ENCODE data around the gene RAB43. TPM values are rescaled to one million over a fixed set of nuclear protein-coding genes. Genes with fewer than 3 reads are reported as not detected.

Gene RAB43
- total RNA-seq, 1 donor from 2014 or later: 23.8 TPM

DNA sequence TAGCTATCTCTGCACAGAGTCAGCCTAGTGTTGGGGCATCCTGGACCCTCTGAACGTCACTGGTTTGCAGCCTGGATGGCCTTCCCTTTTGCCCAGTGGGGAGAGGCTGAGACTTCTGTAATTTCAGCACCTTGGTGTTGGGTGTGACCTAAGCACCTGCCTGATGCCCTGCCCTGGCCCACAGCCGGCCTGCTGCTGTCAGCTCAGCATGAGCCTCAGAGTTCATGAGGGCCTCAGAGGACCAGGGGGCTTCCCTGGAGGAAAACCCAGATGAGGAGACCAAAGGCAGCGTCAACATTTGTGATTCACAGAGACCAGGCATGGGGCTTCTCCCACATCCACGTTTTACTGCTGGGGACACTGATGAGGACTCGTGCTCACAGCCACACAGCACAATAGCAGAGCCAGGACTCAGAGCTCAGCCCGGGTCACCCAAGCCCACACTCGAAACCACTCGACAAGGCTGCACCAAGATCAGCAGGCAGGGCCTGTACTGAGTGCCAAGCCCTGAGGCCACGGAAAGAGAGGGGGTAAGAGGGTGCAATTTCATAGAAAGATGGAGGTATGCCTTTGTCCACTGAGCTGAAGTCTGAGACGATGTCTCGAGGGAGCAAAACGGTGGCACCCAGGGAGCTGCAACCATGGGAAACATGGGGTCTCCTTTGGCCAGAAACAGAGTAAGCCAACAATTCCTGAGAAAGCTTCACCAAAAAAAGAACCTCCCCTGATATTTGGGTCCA lies 70.9 kb downstream of the RAB43 start:
- H3K27ac Mint-ChIP-seq: no peak overlapping the region
- peaks cover 4% of the 10 kb centered on the region for H3K27me3 Mint-ChIP-seq
- DNase-seq (ENCODE audit: low spot score, unreplicated experiment): no peak
- TF ChIP-seq, protein P1, sequence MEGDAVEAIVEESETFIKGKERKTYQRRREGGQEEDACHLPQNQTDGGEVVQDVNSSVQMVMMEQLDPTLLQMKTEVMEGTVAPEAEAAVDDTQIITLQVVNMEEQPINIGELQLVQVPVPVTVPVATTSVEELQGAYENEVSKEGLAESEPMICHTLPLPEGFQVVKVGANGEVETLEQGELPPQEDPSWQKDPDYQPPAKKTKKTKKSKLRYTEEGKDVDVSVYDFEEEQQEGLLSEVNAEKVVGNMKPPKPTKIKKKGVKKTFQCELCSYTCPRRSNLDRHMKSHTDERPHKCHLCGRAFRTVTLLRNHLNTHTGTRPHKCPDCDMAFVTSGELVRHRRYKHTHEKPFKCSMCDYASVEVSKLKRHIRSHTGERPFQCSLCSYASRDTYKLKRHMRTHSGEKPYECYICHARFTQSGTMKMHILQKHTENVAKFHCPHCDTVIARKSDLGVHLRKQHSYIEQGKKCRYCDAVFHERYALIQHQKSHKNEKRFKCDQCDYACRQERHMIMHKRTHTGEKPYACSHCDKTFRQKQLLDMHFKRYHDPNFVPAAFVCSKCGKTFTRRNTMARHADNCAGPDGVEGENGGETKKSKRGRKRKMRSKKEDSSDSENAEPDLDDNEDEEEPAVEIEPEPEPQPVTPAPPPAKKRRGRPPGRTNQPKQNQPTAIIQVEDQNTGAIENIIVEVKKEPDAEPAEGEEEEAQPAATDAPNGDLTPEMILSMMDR (IDR thresholded peaks at IDR 0.05; ENCODE audit: unreplicated experiment): no peak
- peaks cover 5% of the 10 kb centered on the region for H3K36me3 Mint-ChIP-seq (ENCODE audit: insufficient read depth)
- H3K9me3 Mint-ChIP-seq (ENCODE audit: low read depth): peaks cover 10% of the 10 kb centered on the region
- peaks cover 31% of the 10 kb centered on the region for H3K4me1 Mint-ChIP-seq (ENCODE audit: low read depth)
- no peak overlapping the region for H3K4me3 Mint-ChIP-seq (ENCODE audit: low read depth)

DNA sequence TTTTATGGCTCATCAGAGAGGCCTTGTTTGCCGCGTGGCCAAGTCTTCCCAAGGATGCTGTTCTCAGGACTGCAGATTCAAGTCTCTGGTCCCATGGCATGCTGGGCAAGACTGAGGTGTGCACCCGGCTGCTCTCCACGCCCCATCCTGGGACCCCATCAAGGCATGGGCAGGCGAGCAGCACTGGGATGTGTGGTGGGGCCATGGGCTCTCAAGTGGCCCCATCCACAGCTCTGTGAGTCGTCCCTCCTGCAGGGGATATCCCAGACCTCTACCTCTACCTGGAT lies 74.1 kb downstream of the RAB43 start:
- Mint-ChIP-seq H3K27ac (no peak overlapping the region), H3K9me3 (ENCODE audit: low read depth) (peaks cover 17% of the 10 kb centered on the region), H3K4me1 (ENCODE audit: low read depth) (peaks cover 12% of the 10 kb centered on the region), H3K36me3 (ENCODE audit: insufficient read depth) (peaks cover 13% of the 10 kb centered on the region), H3K27me3 (peaks cover 7% of the 10 kb centered on the region), H3K4me3 (ENCODE audit: low read depth) (no peak overlapping the region)
- TF ChIP-seq, protein P1 (IDR thresholded peaks at IDR 0.05; ENCODE audit: unreplicated experiment): no peak
- DNase-seq (ENCODE audit: low spot score, unreplicated experiment): no peak

DNA sequence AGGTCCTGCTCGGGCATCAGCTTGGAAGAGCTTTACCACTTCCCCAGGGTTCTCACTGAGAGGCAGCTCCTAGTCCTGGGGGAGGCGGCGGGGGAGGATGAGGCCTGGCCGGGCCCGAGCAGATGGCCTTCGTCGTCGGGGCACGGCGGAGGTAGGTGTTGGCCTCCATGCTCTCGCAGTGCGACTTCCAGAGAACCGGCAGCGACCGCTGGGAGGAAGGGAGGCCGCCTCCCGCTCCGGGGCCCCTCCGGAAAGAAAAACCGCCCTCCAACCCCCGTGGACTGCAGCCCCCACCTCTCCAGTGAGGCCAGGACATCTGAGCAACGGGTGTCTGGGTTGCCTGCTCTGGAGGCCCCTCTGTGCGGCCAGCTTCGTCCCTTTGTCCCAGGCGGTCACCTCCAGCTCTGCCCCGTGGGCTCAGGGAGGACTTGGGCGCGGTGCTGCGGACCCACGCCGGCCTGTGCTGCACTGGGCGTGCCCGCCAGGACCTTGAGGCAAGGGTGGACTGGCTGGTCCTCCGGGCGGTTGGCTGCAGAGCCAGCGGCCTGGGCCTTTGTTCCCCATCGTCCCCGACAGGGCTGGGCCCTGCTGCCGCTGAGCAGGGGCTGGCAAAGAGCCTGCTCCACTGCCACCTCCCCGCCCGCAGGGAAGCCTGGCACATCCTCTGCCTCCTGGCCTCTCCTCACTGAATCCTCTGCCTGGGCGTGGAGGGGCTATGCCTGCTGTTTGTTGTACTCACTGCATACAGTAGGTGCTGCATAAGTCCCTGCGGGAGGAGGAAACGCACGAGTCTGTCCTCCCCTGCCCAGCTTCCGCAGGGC lies 74.7 kb downstream of the RAB43 start:
- Mint-ChIP-seq H3K27me3 (peaks cover 10% of the 10 kb centered on the region), H3K4me1 (ENCODE audit: low read depth) (peaks cover 11% of the 10 kb centered on the region), H3K27ac (no peak overlapping the region), H3K36me3 (ENCODE audit: insufficient read depth) (peaks cover 13% of the 10 kb centered on the region), H3K9me3 (ENCODE audit: low read depth) (peaks cover 17% of the 10 kb centered on the region), H3K4me3 (ENCODE audit: low read depth) (no peak overlapping the region)
- TF ChIP-seq, protein P1 (IDR thresholded peaks at IDR 0.05; ENCODE audit: unreplicated experiment): no peak
- DNase-seq (ENCODE audit: low spot score, unreplicated experiment): no peak

DNA sequence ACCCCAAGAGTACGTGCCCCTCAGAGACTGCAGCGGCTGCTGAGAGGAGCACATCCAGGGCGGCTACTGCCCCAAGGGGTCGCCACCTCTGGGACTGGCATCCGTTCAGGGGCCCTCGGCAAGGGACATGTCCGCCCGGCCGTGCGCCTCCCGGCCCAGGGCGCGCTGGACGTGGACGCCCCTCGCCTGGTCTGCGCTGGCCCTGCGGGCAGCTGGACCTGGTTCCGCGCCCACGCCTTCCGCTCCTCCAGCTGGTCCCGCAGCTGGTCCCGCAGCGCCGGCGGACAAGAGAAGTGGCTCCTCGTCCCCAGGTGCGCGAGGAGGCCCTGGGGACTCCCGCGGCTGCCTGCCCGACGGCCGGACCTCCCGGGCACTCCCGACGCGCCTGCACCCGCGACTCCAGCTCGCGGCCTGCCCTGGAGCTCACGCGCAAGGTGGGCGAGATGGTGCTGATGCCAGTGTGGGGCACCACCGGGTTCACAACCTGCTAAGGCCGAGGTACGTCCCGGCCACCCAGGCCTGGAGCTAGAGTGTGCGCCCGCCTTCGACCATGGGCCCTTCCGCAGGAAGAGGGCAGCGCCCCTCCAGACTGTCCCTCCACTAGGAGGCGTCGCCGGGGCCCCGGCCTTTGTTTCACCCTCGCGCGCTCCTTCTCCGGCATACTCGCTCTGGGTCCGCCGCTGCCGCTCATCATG lies 75.4 kb downstream of the RAB43 start:
- no peak for DNase-seq (ENCODE audit: low spot score, unreplicated experiment)
- H3K4me3 Mint-ChIP-seq (ENCODE audit: low read depth): no peak overlapping the region
- no peak overlapping the region for H3K27ac Mint-ChIP-seq
- H3K4me1 Mint-ChIP-seq (ENCODE audit: low read depth): peaks cover 6% of the 10 kb centered on the region
- peaks cover 17% of the 10 kb centered on the region for H3K9me3 Mint-ChIP-seq (ENCODE audit: low read depth)
- H3K27me3 Mint-ChIP-seq: peaks cover 10% of the 10 kb centered on the region
- H3K36me3 Mint-ChIP-seq (ENCODE audit: insufficient read depth): peaks cover 13% of the 10 kb centered on the region
- TF ChIP-seq, protein P1 (IDR thresholded peaks at IDR 0.05; ENCODE audit: unreplicated experiment): no peak

DNA sequence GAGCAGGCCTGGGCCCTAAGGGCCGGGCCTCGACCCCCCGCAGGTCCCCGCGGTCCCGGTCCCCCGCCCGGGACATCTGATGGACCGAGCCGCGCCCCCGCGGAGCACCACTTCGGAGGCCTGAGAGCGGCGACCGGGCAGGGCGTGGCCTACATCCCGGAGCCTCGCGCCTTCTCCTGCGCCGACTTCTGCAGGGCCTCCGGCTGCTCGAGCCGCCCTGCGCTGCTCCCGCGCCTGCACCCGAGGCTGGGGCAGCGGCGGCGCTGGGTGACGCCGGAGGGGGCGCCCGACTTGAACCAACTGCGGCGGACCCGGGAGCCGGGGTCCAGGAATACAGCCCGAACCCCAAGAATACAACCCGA lies 75.9 kb downstream of the RAB43 start:
- peaks cover 10% of the 10 kb centered on the region for H3K27me3 Mint-ChIP-seq
- H3K9me3 Mint-ChIP-seq (ENCODE audit: low read depth): peaks cover 17% of the 10 kb centered on the region
- no peak overlapping the region for H3K27ac Mint-ChIP-seq
- peaks cover 13% of the 10 kb centered on the region for H3K36me3 Mint-ChIP-seq (ENCODE audit: insufficient read depth)
- H3K4me3 Mint-ChIP-seq (ENCODE audit: low read depth): no peak overlapping the region
- TF ChIP-seq, protein P1 (IDR thresholded peaks at IDR 0.05; ENCODE audit: unreplicated experiment): no peak
- peaks cover 6% of the 10 kb centered on the region for H3K4me1 Mint-ChIP-seq (ENCODE audit: low read depth)
- no peak for DNase-seq (ENCODE audit: low spot score, unreplicated experiment)

Data from progenitor cell of endocrine pancreas (in vitro differentiated cells).